ENCODE results near the gene RBM11.

RBM11 gene

GRCh38 chr21:14243874-14244273, 27.9 kb downstream of the RBM11 start:
- TF ChIP-seq EZH2 (IDR thresholded peaks at IDR 0.05; ENCODE audit: borderline replicate concordance, low read depth, low read length, severe bottlenecking) (no peak), CTCF (IDR thresholded peaks at IDR 0.05; ENCODE audit: borderline replicate concordance, extremely low read depth, low read length, poor library complexity, severe bottlenecking) (no peak)
- Histone ChIP-seq H3K9ac (ENCODE audit: low read depth, low read length) (no peak overlapping the region), H3K4me3 (ENCODE audit: low read depth in 1 of 2, low read length in 2 of 2) (no peak overlapping the region), H3K27ac (ENCODE audit: low read length) (no peak overlapping the region), H4K20me1 (ENCODE audit: insufficient read depth, low read length) (no peaks in the 10 kb centered on the region), H3K9me3 (ENCODE audit: insufficient read depth, low read length, severe bottlenecking) (no peaks in the 10 kb centered on the region), H2AFZ (ENCODE audit: low read depth, low read length) (no peak overlapping the region), H3K27me3 (ENCODE audit: insufficient read depth, low read length, poor library complexity) (no peaks in the 10 kb centered on the region), H3K36me3 (ENCODE audit: insufficient read depth, low read length) (no peaks in the 10 kb centered on the region), H3K4me2 (ENCODE audit: insufficient read depth, low read length) (no peak overlapping the region), H3K4me1 (ENCODE audit: insufficient read depth, low read length) (peaks cover 14% of the 10 kb centered on the region), H3K79me2 (ENCODE audit: insufficient read depth, low read length) (no peaks in the 10 kb centered on the region)
- DNase-seq (no peak), ATAC-seq (ENCODE audit: insufficient read depth, low read depth) (no peak)

GRCh38 chr21:14244911-14245310, 29.0 kb downstream of the RBM11 start:
- H3K27me3 ChIP-seq (ENCODE audit: insufficient read depth, low read length, poor library complexity) = no peaks in the 10 kb centered on the region
- ATAC-seq (ENCODE audit: insufficient read depth, low read depth) (no peak), DNase-seq (no peak)
- H3K9me3 ChIP-seq (ENCODE audit: insufficient read depth, low read length, severe bottlenecking) = no peaks in the 10 kb centered on the region
- no peak overlapping the region for H3K9ac ChIP-seq (ENCODE audit: low read depth, low read length)
- H3K79me2 ChIP-seq (ENCODE audit: insufficient read depth, low read length) = no peaks in the 10 kb centered on the region
- peaks cover 14% of the 10 kb centered on the region for H3K4me1 ChIP-seq (ENCODE audit: insufficient read depth, low read length)
- H3K27ac ChIP-seq (ENCODE audit: low read length) = no peak overlapping the region
- no peaks in the 10 kb centered on the region for H4K20me1 ChIP-seq (ENCODE audit: insufficient read depth, low read length)
- no peak overlapping the region for H3K4me2 ChIP-seq (ENCODE audit: insufficient read depth, low read length)
- H2AFZ ChIP-seq (ENCODE audit: low read depth, low read length) = no peak overlapping the region
- no peak overlapping the region for H3K4me3 ChIP-seq (ENCODE audit: low read depth in 1 of 2, low read length in 2 of 2)
- TF ChIP-seq CTCF (IDR thresholded peaks at IDR 0.05; ENCODE audit: borderline replicate concordance, extremely low read depth, low read length, poor library complexity, severe bottlenecking) (no peak), EZH2 (IDR thresholded peaks at IDR 0.05; ENCODE audit: borderline replicate concordance, low read depth, low read length, severe bottlenecking) (no peak)
- H3K36me3 ChIP-seq (ENCODE audit: insufficient read depth, low read length) = no peaks in the 10 kb centered on the region

- H3K9ac ChIP-seq (ENCODE audit: low read depth, low read length) = no peak overlapping the region
- H2AFZ ChIP-seq (ENCODE audit: low read depth, low read length) = no peak overlapping the region
- H3K9me3 ChIP-seq (ENCODE audit: insufficient read depth, low read length, severe bottlenecking) = no peaks in the 10 kb centered on the region
- no peaks in the 10 kb centered on the region for H4K20me1 ChIP-seq (ENCODE audit: insufficient read depth, low read length)
- H3K4me1 ChIP-seq (ENCODE audit: insufficient read depth, low read length) = peaks cover 14% of the 10 kb centered on the region
- no peaks in the 10 kb centered on the region for H3K36me3 ChIP-seq (ENCODE audit: insufficient read depth, low read length)
- no peaks in the 10 kb centered on the region for H3K27me3 ChIP-seq (ENCODE audit: insufficient read depth, low read length, poor library complexity)
- no peak for TF ChIP-seq CTCF (IDR thresholded peaks at IDR 0.05; ENCODE audit: borderline replicate concordance, extremely low read depth, low read length, poor library complexity, severe bottlenecking)
- no peak for TF ChIP-seq EZH2 (IDR thresholded peaks at IDR 0.05; ENCODE audit: borderline replicate concordance, low read depth, low read length, severe bottlenecking)
- DNase-seq (no peak), ATAC-seq (ENCODE audit: insufficient read depth, low read depth) (no peak)
- H3K4me2 ChIP-seq (ENCODE audit: insufficient read depth, low read length) = no peak overlapping the region
- no peaks in the 10 kb centered on the region for H3K79me2 ChIP-seq (ENCODE audit: insufficient read depth, low read length)
- no peak overlapping the region for H3K27ac ChIP-seq (ENCODE audit: low read length)
- H3K4me3 ChIP-seq (ENCODE audit: low read depth in 1 of 2, low read length in 2 of 2) = no peak overlapping the region
These were observed 29.8 kb downstream of the RBM11 start for GRCh38 chr21:14245711-14246110.

GRCh38 chr21:14251336-14251735, 35.4 kb downstream of the RBM11 start:
- H3K4me2 ChIP-seq (ENCODE audit: insufficient read depth, low read length) = no peak overlapping the region
- ATAC-seq (ENCODE audit: insufficient read depth, low read depth) = no peak
- H3K27me3 ChIP-seq (ENCODE audit: insufficient read depth, low read length, poor library complexity) = no peaks in the 10 kb centered on the region

More at GRCh38 chr21:14251336-14251735, 35.4 kb downstream of the RBM11 start:
- H2AFZ ChIP-seq (ENCODE audit: low read depth, low read length) = no peak overlapping the region
- no peaks in the 10 kb centered on the region for H3K79me2 ChIP-seq (ENCODE audit: insufficient read depth, low read length)
- H3K4me1 ChIP-seq (ENCODE audit: insufficient read depth, low read length) = peaks cover 6% of the 10 kb centered on the region
- H3K36me3 ChIP-seq (ENCODE audit: insufficient read depth, low read length) = no peaks in the 10 kb centered on the region
- no peak overlapping the region for H3K4me3 ChIP-seq (ENCODE audit: low read depth in 1 of 2, low read length in 2 of 2)
- no peak for DNase-seq
- TF ChIP-seq CTCF (IDR thresholded peaks at IDR 0.05; ENCODE audit: borderline replicate concordance, extremely low read depth, low read length, poor library complexity, severe bottlenecking) (no peak), EZH2 (IDR thresholded peaks at IDR 0.05; ENCODE audit: borderline replicate concordance, low read depth, low read length, severe bottlenecking) (no peak)
- no peaks in the 10 kb centered on the region for H4K20me1 ChIP-seq (ENCODE audit: insufficient read depth, low read length)
- no peak overlapping the region for H3K9ac ChIP-seq (ENCODE audit: low read depth, low read length)
- no peaks in the 10 kb centered on the region for H3K9me3 ChIP-seq (ENCODE audit: insufficient read depth, low read length, severe bottlenecking)
- no peak overlapping the region for H3K27ac ChIP-seq (ENCODE audit: low read length)

Measured in DND-41 (cell line).